Neuronal stem cell (in vitro differentiated cells): ENCODE measurements around the gene ASF1B.
"Not testable (repeated sequence)": the region's sequence is repeated elsewhere in the genome, so short reads cannot be mapped to it uniquely, and the experiment has no call there.

Experiments used
- DNase-seq: peaks from one replicate; pipeline ENCODE4 v3.0.0-alpha.2; 2013; ENCODE audit warnings: low spot score
- H2AFZ ChIP-seq: one replicate; pipeline ENCODE4 v1.6.1; 2013; ENCODE audit warnings: mild to moderate bottlenecking, low read length, inconsistent platforms
- H2AK5ac ChIP-seq: 2 replicates; pipeline ENCODE4 v1.6.1; 2013; ENCODE audit warnings: low read depth, mild to moderate bottlenecking, inconsistent platforms, low read length, moderate library complexity, mixed read lengths
- H2BK120ac ChIP-seq: 2 replicates; pipeline ENCODE4 v1.6.1; 2013; ENCODE audit warnings: low read depth, mild to moderate bottlenecking, inconsistent platforms, low read length, moderate library complexity, mixed read lengths
- H2BK12ac ChIP-seq: one replicate; pipeline ENCODE4 v1.6.1; 2013; ENCODE audit warnings: low read length, inconsistent platforms
- H2BK15ac ChIP-seq: 2 replicates; pipeline ENCODE4 v1.6.1; 2013; ENCODE audit warnings: mild to moderate bottlenecking, low read length, inconsistent platforms, mixed read lengths
- H2BK5ac ChIP-seq: one replicate; pipeline ENCODE4 v1.6.1; 2013; ENCODE audit warnings: inconsistent platforms, mild to moderate bottlenecking, low read length, moderate library complexity
- H3K14ac ChIP-seq: one replicate; pipeline ENCODE4 v1.6.1; 2013; ENCODE audit warnings: low read length, inconsistent platforms
- H3K18ac ChIP-seq: 2 replicates; pipeline ENCODE4 v1.6.1; 2013; ENCODE audit warnings: low read length, inconsistent platforms
- H3K23ac ChIP-seq: 2 replicates; pipeline ENCODE4 v1.6.1; 2013; ENCODE audit warnings: low read depth, mild to moderate bottlenecking, mixed read lengths, low read length, inconsistent platforms; ENCODE audit not compliant: poor library complexity
- H3K27ac ChIP-seq: replicated peaks from 3 replicates; pipeline ENCODE4 v1.5.1; 2013; ENCODE audit warnings: low read length, inconsistent platforms
- H3K27me3 ChIP-seq, 3 experiments: 2 replicates each; pipeline ENCODE4 v1.6.1; 2013; ENCODE audit warnings: low read length in 3 of 3, mild to moderate bottlenecking in 2 of 3, inconsistent platforms in 1 of 3, low read depth in 1 of 3, mixed read lengths in 1 of 3, moderate library complexity in 1 of 3; ENCODE audit not compliant: control insufficient read depth in 3 of 3, insufficient read depth in 3 of 3
- H3K36me3 ChIP-seq, 2 donors: replicated peaks in 1 of 2; 2 replicates each; pipeline ENCODE4 v1.6.1; 2013; ENCODE audit warnings: low read length in 2 of 2; ENCODE audit not compliant: control insufficient read depth in 2 of 2, insufficient read depth in 2 of 2
- H3K4ac ChIP-seq: 2 replicates; pipeline ENCODE4 v1.6.1; 2013; ENCODE audit warnings: inconsistent platforms, mild to moderate bottlenecking, low read length, moderate library complexity
- H3K4me1 ChIP-seq, 2 donors: 1 replicate in 1 of 2; 2 replicates in 1 of 2; pipeline ENCODE4 v1.6.1; 2013; ENCODE audit warnings: low read length in 2 of 2, low read depth in 1 of 2; ENCODE audit not compliant: control insufficient read depth in 2 of 2, insufficient read depth in 1 of 2
- H3K4me2 ChIP-seq: one replicate; pipeline ENCODE4 v1.6.1; 2013; ENCODE audit warnings: mild to moderate bottlenecking, low read length, inconsistent platforms; ENCODE audit not compliant: insufficient read depth, poor library complexity, severe bottlenecking
- H3K4me3 ChIP-seq, 2 donors: 2 replicates each; pipeline ENCODE4 v1.5.1; 2013; ENCODE audit warnings: low read length in 2 of 2, mild to moderate bottlenecking in 2 of 2, inconsistent platforms in 1 of 2, moderate library complexity in 1 of 2
- H3K79me1 ChIP-seq: one replicate; pipeline ENCODE4 v1.6.1; 2013; ENCODE audit warnings: low read depth, mild to moderate bottlenecking, inconsistent platforms, low read length, moderate library complexity
- H3K9ac ChIP-seq: one replicate; pipeline ENCODE4 v1.6.1; 2013; ENCODE audit warnings: mild to moderate bottlenecking, low read depth, low read length, inconsistent platforms; ENCODE audit not compliant: poor library complexity
- H3K9me3 ChIP-seq, 2 donors: replicated peaks in 1 of 2; 2 replicates each; pipeline versions ENCODE3 to v1.6.1; 2013; ENCODE audit warnings: low read length in 2 of 2, mild to moderate bottlenecking in 2 of 2, inconsistent platforms in 1 of 2, low read depth in 1 of 2, mixed read lengths in 1 of 2, moderate library complexity in 1 of 2; ENCODE audit not compliant: control insufficient read depth in 2 of 2, insufficient read depth in 1 of 2
- H4K8ac ChIP-seq: one replicate; pipeline ENCODE4 v1.6.1; 2013; ENCODE audit warnings: low read depth, mild to moderate bottlenecking, inconsistent platforms, low read length, moderate library complexity
- H4K91ac ChIP-seq: one replicate; pipeline ENCODE4 v1.6.1; 2013; ENCODE audit warnings: low read length, low read depth, mild to moderate bottlenecking, inconsistent platforms; ENCODE audit not compliant: poor library complexity
- WGBS, 2 donors: extraction: QIAGEN DNeasy Blood & Tissue Kit; methylation state at CpG; one replicate each; pipeline ENCODE4 v1.1.7; 2013; ENCODE audit warnings: missing lambda C conversion rate in 2 of 2, mixed read lengths in 1 of 2; ENCODE audit not compliant: insufficient read length in 2 of 2, insufficient replicate concordance in 1 of 2; ENCODE audit errors: extremely low coverage in 2 of 2; 5-methylcytosine and 5-hydroxymethylcytosine counted together

Gene ASF1B

GRCh38 chr19:14182476-14182875 is 46.1 kb upstream of the ASF1B start:
- Histone ChIP-seq H2BK5ac (no peak overlapping the region), H3K4me3 (no peak overlapping the region), H3K23ac (no peak overlapping the region), H2AFZ (no peak overlapping the region), H3K9me3 (no peaks in the 10 kb centered on the region), H3K14ac (no peak overlapping the region), H4K8ac (no peak overlapping the region), H3K4ac (no peak overlapping the region), H2AK5ac (no peak overlapping the region), H3K27ac (no peak overlapping the region), H3K4me1 (peaks cover 0 to 4% of the 10 kb centered on the region in 2 donors), H3K9ac (no peak overlapping the region), H3K4me2 (no peak overlapping the region), H4K91ac (no peak overlapping the region), H3K36me3 (peaks cover 5% of the 10 kb centered on the region in 2 donors), H3K79me1 (peaks cover 13% of the 10 kb centered on the region), H3K27me3 (no peaks in the 10 kb centered on the region), H2BK12ac (no peak overlapping the region), H2BK120ac (no peak overlapping the region), H2BK15ac (no peak overlapping the region), H3K18ac (no peak overlapping the region)
- no peak for DNase-seq
- WGBS, 2 donors = no CpG with 5 or more reads among the region's 8 CpGs

GRCh38 chr19:14181906-14182305 is 45.5 kb upstream of the ASF1B start:
- H3K18ac ChIP-seq = peak overlapping the region; percentile 28
- no peak overlapping the region for H2AK5ac ChIP-seq
- no peak overlapping the region for H3K4me3 ChIP-seq
- no peak overlapping the region for H2BK15ac ChIP-seq
- H3K4me2 ChIP-seq = no peak overlapping the region
- DNase-seq = no peak
- no peak overlapping the region for H4K91ac ChIP-seq
- no peak overlapping the region for H3K27ac ChIP-seq
- no peaks in the 10 kb centered on the region for H3K9me3 ChIP-seq
- H3K14ac ChIP-seq = no peak overlapping the region
- no peak overlapping the region for H4K8ac ChIP-seq
- peaks cover 0 to 4% of the 10 kb centered on the region in 2 donors for H3K4me1 ChIP-seq
- H2AFZ ChIP-seq = no peak overlapping the region
- H2BK120ac ChIP-seq = no peak overlapping the region
- H3K4ac ChIP-seq = no peak overlapping the region
- H3K27me3 ChIP-seq = no peaks in the 10 kb centered on the region
- H3K23ac ChIP-seq = no peak overlapping the region
- H3K79me1 ChIP-seq = peaks cover 15% of the 10 kb centered on the region
- WGBS, 2 donors = no CpG with 5 or more reads among the region's 6 CpGs
- H2BK5ac ChIP-seq = no peak overlapping the region
- H3K36me3 ChIP-seq = peaks cover 10 to 11% of the 10 kb centered on the region in 2 donors
- no peak overlapping the region for H2BK12ac ChIP-seq
- no peak overlapping the region for H3K9ac ChIP-seq

GRCh38 chr19:14181199-14181598 is 44.8 kb upstream of the ASF1B start:
- H3K4ac ChIP-seq, H3K9ac ChIP-seq, H2BK5ac ChIP-seq, H4K8ac ChIP-seq, H2AFZ ChIP-seq, H3K4me3 ChIP-seq, H2BK12ac ChIP-seq, H2BK15ac ChIP-seq, H3K14ac ChIP-seq, H3K27me3 ChIP-seq, H3K9me3 ChIP-seq, H3K27ac ChIP-seq, H2BK120ac ChIP-seq, H3K18ac ChIP-seq, H3K4me2 ChIP-seq, H4K91ac ChIP-seq, H3K23ac ChIP-seq, H2AK5ac ChIP-seq, DNase-seq, H3K4me1 ChIP-seq: not testable (repeated sequence)
- peaks cover 13 to 16% of the 10 kb centered on the region in 2 donors for H3K36me3 ChIP-seq
- no CpG with 5 or more reads among the region's 12 CpGs for WGBS, 2 donors
- peaks cover 13% of the 10 kb centered on the region for H3K79me1 ChIP-seq

GRCh38 chr19:14177496-14178074 is 41.2 kb upstream of the ASF1B start:
- Histone ChIP-seq H3K4ac (no peak overlapping the region), H3K9me3 (no peaks in the 10 kb centered on the region), H3K4me2 (no peak overlapping the region), H3K79me1 (peaks cover 11% of the 10 kb centered on the region), H4K8ac (no peak overlapping the region), H2BK15ac (no peak overlapping the region), H3K36me3 (peaks cover 22 to 33% of the 10 kb centered on the region in 2 donors), H2BK120ac (no peak overlapping the region), H3K18ac (peak overlapping the region; percentile 57), H3K23ac (peak overlapping the region; percentile 73), H3K4me3 (no peak overlapping the region), H3K9ac (peak overlapping the region; percentile 44), H3K14ac (no peak overlapping the region), H2AK5ac (no peak overlapping the region), H4K91ac (no peak overlapping the region), H2AFZ (no peak overlapping the region), H3K4me1 (no peaks in the 10 kb centered on the region), H3K27ac (no peak overlapping the region), H2BK5ac (peak overlapping the region; percentile 53), H3K27me3 (no peaks in the 10 kb centered on the region), H2BK12ac (no peak overlapping the region)
- DNase-seq = no peak
- WGBS, 2 donors = no CpG with 5 or more reads among the region's 23 CpGs
